IMR-90 (cell line): ENCODE results near the gene MOXD1. TPM values are rescaled to one million over a fixed set of nuclear protein-coding genes. Genes with fewer than 3 reads are reported as not detected.

Source experiments
- polyA plus RNA-seq, 3 experiments: library from polyadenylated mRNA; depleted of rRNA; stranded (reverse); fragments of >200 nt; gene quantifications; 2 replicates each; pipeline ENCODE4 v1.2.3, GENCODE V29; 2012; ENCODE audit warnings: low replicate concordance in 1 of 3
- total RNA-seq: library from RNA; depleted of rRNA; stranded (reverse); fragments of >200 nt; gene quantifications from 2 replicates; pipeline ENCODE4 v1.2.3, GENCODE V29; 2012; rRNA removed

MOXD1 gene
- total and polyA plus RNA-seq, 2 of the 4 experiments (the other 2 are of a cell fraction) = 10.0 to 19.4 TPM

Other genes with a start within 250 kb of the MOXD1 start
- gene STX7, start 111.6 kb upstream of the MOXD1 start, total RNA-seq = 26.1 and 35.1 TPM in 2 replicates
- gene STX7, start 111.6 kb upstream of the MOXD1 start, polyA plus RNA-seq (2012; rRNA removed) = 13.3 and 16.5 TPM in 2 replicates
- gene TAAR9, start 136.8 kb upstream of the MOXD1 start, total RNA-seq = not detected in 2 replicates
- gene TAAR9, start 136.8 kb upstream of the MOXD1 start, polyA plus RNA-seq (2012; rRNA removed) = not detected in 2 replicates
- gene TAAR8, start 151.2 kb upstream of the MOXD1 start, total RNA-seq = not detected in 2 replicates
- gene TAAR8, start 151.2 kb upstream of the MOXD1 start, polyA plus RNA-seq (2012; rRNA removed) = not detected in 2 replicates
- gene TAAR6, start 168.8 kb upstream of the MOXD1 start, total RNA-seq = not detected in 2 replicates
- gene TAAR6, start 168.8 kb upstream of the MOXD1 start, polyA plus RNA-seq (2012; rRNA removed) = not detected in 2 replicates
- gene TAAR5, start 188.3 kb upstream of the MOXD1 start, total RNA-seq = not detected in 2 replicates
- gene TAAR5, start 188.3 kb upstream of the MOXD1 start, polyA plus RNA-seq (2012; rRNA removed) = not detected in 2 replicates
- not detected in 2 replicates for gene TAAR2, start 222.8 kb upstream of the MOXD1 start, total RNA-seq
- gene TAAR2, start 222.8 kb upstream of the MOXD1 start, polyA plus RNA-seq (2012; rRNA removed) = not detected in 2 replicates